Heart right ventricle (tissue), 16 donors: ENCODE data around the gene MROH2B. TPM values are rescaled to one million over a fixed set of nuclear protein-coding genes. Genes with fewer than 3 reads are reported as not detected.

Experiments
- ATAC-seq, 8 donors: fragments of 200-7000 bp; cut with Tn5 transposase; one replicate each; pipeline ENCODE4 v1.9.1; 2020; ENCODE audit warnings: mild to moderate bottlenecking in 8 of 8, moderate library complexity in 8 of 8, moderate number of reproducible peaks in 1 of 8
- DNase-seq, 2 donors: peaks; one replicate each; pipeline ENCODE4 v3.0.0-alpha.2; 2020
- H3K27ac ChIP-seq, 10 donors: fragments of 200-600 bp; sonication (generic) in 2 of 10; one replicate each; pipeline versions ENCODE4 v1.5.0 to v1.8.0; 2020 to 2022; ENCODE audit warnings: mild to moderate bottlenecking in 3 of 10
- H3K27me3 ChIP-seq, 7 donors: fragments of 200-600 bp; one replicate each; pipeline ENCODE4 v1.8.0; 2021 to 2022; ENCODE audit warnings: mild to moderate bottlenecking in 2 of 7
- H3K36me3 ChIP-seq, 9 donors: fragments of 200-600 bp; sonication (generic) in 1 of 9; one replicate each; pipeline versions ENCODE4 v1.5.0 to v1.8.0; 2020 to 2022; ENCODE audit warnings: mild to moderate bottlenecking in 2 of 9
- H3K4me1 ChIP-seq, 9 donors: fragments of 200-600 bp; sonication (generic) in 1 of 9; one replicate each; pipeline versions ENCODE4 v1.5.0 to v1.8.0; 2020 to 2022; ENCODE audit warnings: mild to moderate bottlenecking in 4 of 9
- H3K4me3 ChIP-seq, 10 donors: fragments of 200-600 bp; sonication (generic) in 2 of 10; one replicate each; pipeline versions ENCODE4 v1.5.0 to v1.8.0; 2020 to 2022; ENCODE audit warnings: mild to moderate bottlenecking in 7 of 10, moderate library complexity in 2 of 10
- H3K9me3 ChIP-seq, 11 donors: fragments of 200-600 bp in 10 of 11; sonication (generic) in 2 of 11; one replicate each; pipeline versions ENCODE4 v1.5.0 to v1.8.0; 2013 to 2022; ENCODE audit warnings: mild to moderate bottlenecking in 2 of 11, control low read depth in 1 of 11, moderate library complexity in 1 of 11
- WGBS, 2 donors: extraction: QIAGEN DNeasy Blood & Tissue Kit; methylation state at CpG; one replicate each; pipeline ENCODE4 v1.1.7; 2013; ENCODE audit warnings: inconsistent platforms in 1 of 2; 5-methylcytosine and 5-hydroxymethylcytosine counted together
- intact Hi-C, 10 donors: fragments of 100-400 bp; cut with DNase I; formaldehyde crosslinking; loops; one replicate each; pipeline versions ENCODE4 v1.11.1 to v1.14.2; 2022
- polyA plus RNA-seq, 2 donors: library from polyadenylated mRNA; stranded (reverse); fragments of 200-250 nt; gene quantifications; one replicate each; pipeline ENCODE4 v1.2.3, GENCODE V29; 2013
- total RNA-seq, 10 donors: library from RNA; stranded (reverse); fragmentation: NEBNext Ultra II Directional in 3 of 10; extraction: Animal tissue kit (Norgen Biotek cat#: 25700) in 3 of 10; gene quantifications; one replicate each; pipeline versions ENCODE4 v1.2.1 to v1.2.4, GENCODE V29; 2021 to 2023
- TF ChIP-seq, protein P1 (sequence below), 9 donors: fragments of 200-600 bp; sonication (generic) in 2 of 9; IDR thresholded peaks; one replicate each; pipeline versions ENCODE4 v1.5.0 to v1.8.0; 2021 to 2022; ENCODE audit warnings: antibody characterized with exemption in 9 of 9, mild to moderate bottlenecking in 5 of 9, moderate library complexity in 1 of 9
- donor health status: Arrhythmogenic right ventricular cardiomyopathy.
- donor health status: ischemic (EF 13 %, LVEDD 7.1; RV severe dilation, severe dysfunction).
- donor health status: healthy with polysubstance abuse.
- donor health status: DM: no; HTN: yes; CAD: no.
- donor health status: DM: no; HTN: no; CAD: no.
- donor health status: ischemic (EF 25% LVEDD 6.9; RV normal size, moderate dysfunction).
- donor health status: ischemic (EF 25% LVEDD 5.7; RV mildly dilated, moderate dysfunction).
- donor health status: healthy.
- donor health status: DM: yes; HTN: yes; CAD: no.
- donor health status: Ischemic cardiomyopathy.
- donor health status: ischemic (EF 35%, LVEDD 5.7; RV mildly dilated, moderate dysfunction).
- donor health status: nonischemic (EF 11% LVEDD 7.7; RV severe dilation, severe dysfunction).
- donor health status: DM: yes; HTN: yes; CAD: no.
- donor health status: PGD.
- donor health status: ischemic (EF 29% LVEDD 5.4; RV normal size, mild dysfunction).
- donor health status: nonischemic (EF 23%, LVEDD 6.1; RV moderate dilation, normal function).

MROH2B gene
- total and polyA plus RNA-seq, 12 donors = under 0.01 TPM; not detected in 11

DNA sequence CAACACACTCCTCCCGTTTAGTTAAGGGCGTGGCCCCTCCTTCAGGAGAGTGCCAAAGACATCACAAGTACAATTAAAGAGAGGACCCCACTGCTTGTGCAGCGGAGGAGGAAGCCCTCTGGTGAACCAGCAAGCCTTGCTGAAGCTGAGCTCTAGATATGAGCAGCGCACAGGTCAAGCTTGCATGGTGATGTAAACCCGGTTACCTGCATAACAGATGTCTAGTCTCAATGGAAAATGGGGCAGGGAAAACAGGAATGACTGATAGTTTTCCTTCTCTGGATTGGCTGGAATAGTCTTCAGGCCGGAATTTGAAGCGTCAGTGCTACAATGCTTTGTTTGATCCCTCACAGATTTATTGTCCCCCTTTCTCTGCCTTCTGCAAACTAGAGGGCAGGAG, 66.2 kb downstream of the MROH2B start:
- TF ChIP-seq, protein P1, sequence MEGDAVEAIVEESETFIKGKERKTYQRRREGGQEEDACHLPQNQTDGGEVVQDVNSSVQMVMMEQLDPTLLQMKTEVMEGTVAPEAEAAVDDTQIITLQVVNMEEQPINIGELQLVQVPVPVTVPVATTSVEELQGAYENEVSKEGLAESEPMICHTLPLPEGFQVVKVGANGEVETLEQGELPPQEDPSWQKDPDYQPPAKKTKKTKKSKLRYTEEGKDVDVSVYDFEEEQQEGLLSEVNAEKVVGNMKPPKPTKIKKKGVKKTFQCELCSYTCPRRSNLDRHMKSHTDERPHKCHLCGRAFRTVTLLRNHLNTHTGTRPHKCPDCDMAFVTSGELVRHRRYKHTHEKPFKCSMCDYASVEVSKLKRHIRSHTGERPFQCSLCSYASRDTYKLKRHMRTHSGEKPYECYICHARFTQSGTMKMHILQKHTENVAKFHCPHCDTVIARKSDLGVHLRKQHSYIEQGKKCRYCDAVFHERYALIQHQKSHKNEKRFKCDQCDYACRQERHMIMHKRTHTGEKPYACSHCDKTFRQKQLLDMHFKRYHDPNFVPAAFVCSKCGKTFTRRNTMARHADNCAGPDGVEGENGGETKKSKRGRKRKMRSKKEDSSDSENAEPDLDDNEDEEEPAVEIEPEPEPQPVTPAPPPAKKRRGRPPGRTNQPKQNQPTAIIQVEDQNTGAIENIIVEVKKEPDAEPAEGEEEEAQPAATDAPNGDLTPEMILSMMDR (IDR thresholded peaks at IDR 0.05) = no peak
- Histone ChIP-seq H3K27ac (no peak overlapping the region), H3K9me3 (no peaks in the 10 kb centered on the region), H3K27me3 (no peaks in the 10 kb centered on the region), H3K4me1 (peaks cover 0 to 5% (median 0%) of the 10 kb centered on the region in 9 donors), H3K4me3 (no peak overlapping the region), H3K36me3 (no peaks in the 10 kb centered on the region)
- intact Hi-C loops = no loop called here
- WGBS, 2 donors = 88 to 89% methylated on average over 7 of the region's 7 CpGs
- ATAC-seq (no peak), DNase-seq (no peak)

DNA sequence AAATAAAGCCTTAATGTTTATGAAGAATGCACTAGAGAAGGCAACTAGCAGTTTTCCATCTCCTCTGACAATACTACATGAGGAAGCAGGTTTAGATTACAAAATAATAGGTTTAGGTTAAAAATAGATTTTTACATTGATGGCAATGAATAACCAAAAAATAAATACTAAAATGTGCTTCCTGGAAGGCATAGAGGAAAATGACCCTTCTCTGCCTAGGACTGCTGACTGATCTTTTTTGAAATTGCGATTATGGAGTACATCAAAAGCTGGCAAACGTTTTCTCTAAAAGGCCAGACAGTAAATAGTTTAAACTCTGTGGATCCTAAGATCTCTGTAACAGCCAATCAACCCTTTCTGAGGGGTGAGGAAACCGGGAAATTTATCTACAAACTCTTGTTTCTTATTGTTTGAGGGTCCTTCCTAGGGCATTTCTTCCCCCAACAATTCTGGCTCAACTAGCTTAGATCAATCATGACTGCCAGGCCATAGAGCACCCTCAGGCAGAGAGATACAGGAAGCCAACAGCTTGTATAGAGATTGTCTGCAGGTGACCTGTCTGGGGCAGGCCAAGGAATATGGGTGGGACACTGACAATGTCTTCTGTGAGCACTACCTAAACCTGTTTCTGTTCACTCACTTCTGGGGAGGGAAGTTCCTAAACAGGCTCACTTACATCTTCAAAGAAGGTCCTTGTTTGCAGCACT, 67.3 kb downstream of the MROH2B start:
- TF ChIP-seq, protein P1 (IDR thresholded peaks at IDR 0.05) = no peak
- 73 to 81% methylated on average over 3 of the region's 3 CpGs for WGBS, 2 donors
- Histone ChIP-seq H3K27ac (no peak overlapping the region), H3K4me1 (no peaks in the 10 kb centered on the region), H3K36me3 (no peaks in the 10 kb centered on the region), H3K9me3 (no peaks in the 10 kb centered on the region), H3K27me3 (no peaks in the 10 kb centered on the region), H3K4me3 (no peak overlapping the region)
- no peak for DNase-seq
- intact Hi-C loops = no loop called here
- no peak for ATAC-seq

DNA sequence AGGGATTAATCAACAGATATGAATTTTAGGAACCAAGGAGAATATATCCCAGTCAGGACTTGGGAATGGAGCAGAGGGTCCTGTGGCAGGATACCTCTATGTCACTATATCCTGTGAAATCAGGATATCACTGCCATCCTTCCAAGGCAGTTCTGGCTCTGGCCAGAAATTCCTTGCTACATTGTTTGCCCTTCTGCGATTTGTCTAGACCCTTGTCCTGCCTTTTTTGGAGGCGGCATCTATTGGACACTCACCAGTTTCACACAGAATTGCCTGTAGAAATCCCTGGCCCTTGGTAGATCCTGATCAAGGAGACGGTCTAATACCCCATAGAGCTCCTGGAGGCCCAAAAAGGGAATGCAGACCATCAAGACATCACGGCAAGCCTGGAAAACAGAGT, 71.2 kb downstream of the MROH2B start:
- no peak for ATAC-seq
- H3K9me3 ChIP-seq = no peaks in the 10 kb centered on the region
- intact Hi-C loops = loop anchor here in 2 of 10 donors (10.0 kb wide), 2 partner anchors 195 to 345 kb away; no protein-coding TSS in a partner anchor
- no peaks in the 10 kb centered on the region for H3K27me3 ChIP-seq
- DNase-seq = no peak
- H3K36me3 ChIP-seq = no peaks in the 10 kb centered on the region
- 92 to 97% methylated on average over 4 of the region's 4 CpGs for WGBS, 2 donors
- H3K4me1 ChIP-seq = no peaks in the 10 kb centered on the region
- H3K27ac ChIP-seq = no peak overlapping the region
- TF ChIP-seq, protein P1 (IDR thresholded peaks at IDR 0.05) = no peak
- H3K4me3 ChIP-seq = no peak overlapping the region

DNA sequence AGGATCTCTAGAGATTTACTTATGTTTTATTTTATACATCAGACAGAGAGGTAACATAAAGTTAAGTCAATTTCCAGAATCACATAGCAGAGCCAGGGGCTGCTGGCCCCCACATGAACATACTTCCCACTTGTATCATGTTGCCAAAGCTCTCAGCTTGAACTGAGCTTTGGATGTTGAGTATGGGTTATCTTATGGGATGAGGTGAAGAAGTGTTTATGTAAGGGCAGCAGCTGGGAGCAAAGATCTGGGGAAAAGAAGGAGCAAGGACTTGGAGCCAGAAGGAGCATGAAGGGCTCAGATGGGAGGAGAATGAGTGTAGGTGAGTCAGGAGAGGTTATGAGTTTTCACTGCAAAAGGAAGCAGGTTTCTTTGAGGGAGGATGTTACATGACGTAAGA, 72.0 kb downstream of the MROH2B start:
- DNase-seq (no peak), ATAC-seq (no peak)
- Histone ChIP-seq H3K36me3 (no peaks in the 10 kb centered on the region), H3K27me3 (no peaks in the 10 kb centered on the region), H3K27ac (no peak overlapping the region), H3K4me1 (no peaks in the 10 kb centered on the region), H3K9me3 (no peaks in the 10 kb centered on the region), H3K4me3 (no peak overlapping the region)
- intact Hi-C loops = loop anchor here in 2 of 10 donors (10.0 kb wide), 2 partner anchors 196 to 346 kb away; no protein-coding TSS in a partner anchor
- 85 to 91% methylated on average over 1 of the region's 1 CpG for WGBS, 2 donors
- TF ChIP-seq, protein P1 (IDR thresholded peaks at IDR 0.05) = no peak
